HEK293 (cell line): ENCODE data around the gene ZNF865.

ENCODE experiments used
- CTCF ChIP-seq: fragments of 450-650 bp; formaldehyde crosslinking; IDR thresholded peaks from 2 replicates; pipeline ENCODE4 v1.5.1; 2016; ENCODE audit warnings: missing biosample characterization, missing genetic modification characterization
- KLF1 ChIP-seq: fragments of 450-650 bp; formaldehyde crosslinking; IDR thresholded peaks from 2 replicates; pipeline ENCODE4 v1.5.1; 2016; ENCODE audit warnings: missing biosample characterization, missing genetic modification characterization
- MEIS1 ChIP-seq: sonication (generic); formaldehyde crosslinking; IDR thresholded peaks from 2 replicates; pipeline ENCODE4 v1.8.1; 2022; ENCODE audit warnings: missing genetic modification reagents, mild to moderate bottlenecking, borderline replicate concordance
- SP7 ChIP-seq: fragments of 450-650 bp; formaldehyde crosslinking; IDR thresholded peaks from 2 replicates; pipeline ENCODE4 v1.5.1; 2016; ENCODE audit warnings: missing biosample characterization, missing genetic modification characterization
- YY1 ChIP-seq: fragments of 450-650 bp; formaldehyde crosslinking; IDR thresholded peaks from 2 replicates; pipeline ENCODE4 v1.5.1; 2018; ENCODE audit warnings: missing biosample characterization, missing genetic modification characterization
- ZBTB21 ChIP-seq: fragments of 450-650 bp; formaldehyde crosslinking; IDR thresholded peaks from 2 replicates; pipeline ENCODE4 v1.5.1; 2017; ENCODE audit warnings: missing biosample characterization, missing genetic modification characterization
- ZIC2 ChIP-seq: fragments of 450-650 bp; formaldehyde crosslinking; IDR thresholded peaks from 2 replicates; pipeline ENCODE4 v1.5.1; 2016; ENCODE audit warnings: missing biosample characterization, missing genetic modification characterization
- ZNF112 ChIP-seq: fragments of 450-650 bp; formaldehyde crosslinking; IDR thresholded peaks from 2 replicates; pipeline ENCODE4 v1.5.0; 2017; ENCODE audit warnings: missing biosample characterization, missing genetic modification characterization
- ZNF221 ChIP-seq: fragments of 450-650 bp; formaldehyde crosslinking; IDR thresholded peaks from 2 replicates; pipeline ENCODE4 v1.5.1; 2017; ENCODE audit warnings: missing biosample characterization, missing genetic modification characterization, borderline replicate concordance
- ZNF324 ChIP-seq: fragments of 450-650 bp; formaldehyde crosslinking; IDR thresholded peaks from 2 replicates; pipeline ENCODE4 v1.5.1; 2016; ENCODE audit warnings: missing biosample characterization, missing genetic modification characterization
- ZNF768 ChIP-seq: fragments of 450-650 bp; formaldehyde crosslinking; IDR thresholded peaks from 2 replicates; pipeline ENCODE4 v1.5.1; 2018; ENCODE audit warnings: missing biosample characterization, mild to moderate bottlenecking, missing genetic modification characterization

- TF ChIP-seq ZBTB21 (tag by site-specific recombination) (no peak), ZNF112 (tag by site-specific recombination) (no peak), CTCF (no peak), YY1 (tag by site-specific recombination) (no peak), KLF1 (tag by site-specific recombination) (no peak), MEIS1 (CRISPR knock-in tag) (no peak), ZNF768 (no peak), ZNF221 (no peak), ZIC2 (tag by site-specific recombination) (no peak), SP7 (tag by site-specific recombination) (no peak), ZNF324 (no peak)
These were observed 37.6 kb upstream of the ZNF865 start for GRCh38 chr19:55567708-55568328.
